DMS53 (cell line): ENCODE measurements around the gene HEATR9.

Experiments
- DNase-seq: peaks from one replicate; lab custom pipeline; 2025; lab: John Stamatoyannopoulos, UW

The HEATR9 gene

GRCh38 chr17:35866341-35866950 is 2.2 kb downstream of the HEATR9 start:
- DNase-seq = no peak

DNA sequence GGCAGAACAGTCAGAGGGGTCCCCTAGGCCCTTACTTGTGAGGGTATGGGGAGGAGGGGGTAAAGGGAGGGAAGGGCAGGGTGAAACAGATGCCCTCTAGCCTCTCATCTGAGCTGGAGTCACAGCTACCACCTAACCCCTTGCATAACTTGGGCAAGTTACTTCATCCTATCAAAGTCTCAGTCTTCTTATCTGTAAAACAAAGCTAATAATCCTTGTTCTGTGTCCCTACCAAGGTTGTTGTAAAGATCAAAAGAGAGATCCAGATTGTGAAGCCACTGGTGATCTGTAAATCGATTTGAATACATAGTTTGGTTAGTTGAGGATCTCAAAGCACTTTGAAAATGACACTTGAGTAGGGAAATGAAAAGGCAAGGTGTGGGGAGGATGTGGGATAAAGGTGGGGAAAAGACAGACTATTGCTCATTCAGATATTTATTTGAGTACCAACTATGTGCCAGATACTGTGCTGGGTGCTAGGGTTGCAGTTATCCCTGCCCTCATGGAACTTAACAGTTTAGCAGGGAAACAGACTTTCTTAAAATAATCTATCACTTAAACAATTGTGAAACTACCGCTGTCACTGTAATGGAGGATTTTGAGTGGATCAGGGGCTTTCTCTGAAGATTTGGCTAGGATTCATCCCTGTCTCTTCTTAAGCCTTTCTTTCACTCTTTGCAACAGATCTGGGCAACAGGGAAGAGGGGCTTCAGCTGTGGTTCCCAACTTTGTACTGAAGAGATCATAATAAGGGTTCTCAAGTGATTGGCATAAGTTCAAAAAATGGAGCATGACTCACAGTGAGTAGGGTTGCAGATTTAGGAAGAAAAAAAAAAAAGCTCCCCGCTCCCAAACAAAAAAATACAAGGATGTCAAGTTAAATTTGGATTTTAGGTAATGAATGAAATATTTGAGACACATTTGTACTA is 3.0 kb downstream of the HEATR9 start:
- DNase-seq = no peak

GRCh38 chr17:35864853-35865252 is 3.8 kb downstream of the HEATR9 start:
- DNase-seq = no peak

- DNase-seq = no peak
Observed at GRCh38 chr17:35856603-35857002, 12.1 kb downstream of the HEATR9 start.

DNA sequence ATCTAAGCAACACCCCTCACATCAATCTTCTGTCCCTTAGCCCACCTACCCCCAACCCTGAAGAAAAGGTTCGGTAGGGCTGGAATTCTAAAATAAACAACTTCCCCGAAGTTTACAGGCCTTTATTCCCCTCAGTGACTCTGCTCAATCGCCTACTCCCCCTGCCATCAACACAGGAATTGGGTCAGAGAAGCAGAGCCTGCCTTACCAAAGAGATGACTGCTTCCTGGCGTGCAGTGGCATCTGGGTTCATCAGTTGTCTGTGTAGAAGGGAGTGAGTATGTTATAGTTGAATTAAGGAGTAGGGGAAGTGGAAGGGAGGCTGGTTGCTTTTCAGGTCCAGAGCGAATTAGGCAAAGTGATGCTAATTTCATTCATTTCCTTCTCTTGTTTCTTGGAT is 12.7 kb downstream of the HEATR9 start:
- no peak for DNase-seq

- peak; percentile 72 for DNase-seq
Observed at GRCh38 chr17:35849469-35850348, 19.0 kb downstream of the HEATR9 start.

GRCh38 chr17:35847633-35848373 is 20.9 kb downstream of the HEATR9 start:
- no peak for DNase-seq

GRCh38 chr17:35847006-35847405 is 21.7 kb downstream of the HEATR9 start:
- no peak for DNase-seq

GRCh38 chr17:35846055-35846809 is 22.5 kb downstream of the HEATR9 start:
- DNase-seq = no peak

DNA sequence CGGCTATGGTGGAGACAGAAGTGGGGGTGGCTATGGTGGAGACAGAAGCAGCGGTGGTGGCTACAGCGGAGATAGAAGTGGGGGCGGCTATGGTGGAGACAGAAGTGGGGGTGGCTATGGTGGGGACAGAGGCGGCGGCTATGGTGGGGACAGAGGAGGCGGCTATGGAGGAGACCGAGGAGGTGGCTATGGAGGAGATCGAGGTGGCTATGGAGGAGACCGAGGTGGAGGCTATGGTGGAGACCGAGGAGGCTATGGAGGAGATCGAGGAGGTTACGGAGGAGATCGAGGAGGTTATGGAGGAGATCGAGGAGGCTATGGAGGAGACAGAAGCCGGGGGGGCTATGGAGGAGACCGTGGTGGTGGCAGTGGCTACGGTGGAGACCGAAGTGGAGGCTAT is 24.1 kb downstream of the HEATR9 start:
- DNase-seq = no peak

GRCh38 chr17:35843698-35844097 is 25.0 kb downstream of the HEATR9 start:
- DNase-seq = no peak

DNA sequence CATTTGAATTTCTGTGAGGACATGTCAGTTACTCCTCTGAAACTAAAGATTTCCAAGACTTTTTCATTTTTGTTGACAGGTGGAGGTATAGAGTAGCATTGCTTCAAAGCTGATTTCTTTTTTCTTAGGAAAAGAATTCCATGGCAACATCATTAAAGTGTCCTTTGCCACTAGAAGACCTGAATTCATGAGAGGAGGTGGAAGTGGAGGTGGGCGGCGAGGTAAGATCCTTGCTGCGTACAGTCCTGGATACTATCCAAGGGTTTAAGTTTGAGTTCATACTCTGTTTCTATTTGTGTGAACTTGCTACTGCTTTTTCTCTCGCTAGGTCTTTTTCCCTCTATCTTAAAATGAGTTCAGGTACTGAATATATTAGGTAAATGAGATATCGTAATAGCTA is 26.5 kb downstream of the HEATR9 start:
- DNase-seq = no peak

DNA sequence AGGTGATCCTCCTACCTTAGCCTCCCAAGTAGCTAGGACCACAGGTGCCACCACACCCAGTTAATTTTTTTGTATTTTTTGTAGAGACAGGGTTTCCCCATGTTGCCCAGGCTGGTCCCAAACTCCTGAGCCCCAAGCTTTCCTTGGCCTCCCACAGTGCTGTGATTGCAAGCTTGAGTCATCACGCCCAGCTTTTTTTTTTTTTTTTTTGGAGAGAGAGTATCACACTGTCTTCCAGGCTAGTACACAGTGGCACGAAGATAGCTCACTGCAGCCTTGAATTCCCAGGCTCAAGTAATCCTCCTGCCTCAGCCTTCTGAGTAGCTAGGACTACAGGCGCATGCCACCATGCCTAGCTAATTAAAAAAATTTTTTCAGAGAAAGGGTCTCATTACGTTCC is 27.2 kb downstream of the HEATR9 start:
- no peak for DNase-seq

- no peak for DNase-seq
Observed at GRCh38 chr17:35841101-35841500, 27.6 kb downstream of the HEATR9 start.

DNA sequence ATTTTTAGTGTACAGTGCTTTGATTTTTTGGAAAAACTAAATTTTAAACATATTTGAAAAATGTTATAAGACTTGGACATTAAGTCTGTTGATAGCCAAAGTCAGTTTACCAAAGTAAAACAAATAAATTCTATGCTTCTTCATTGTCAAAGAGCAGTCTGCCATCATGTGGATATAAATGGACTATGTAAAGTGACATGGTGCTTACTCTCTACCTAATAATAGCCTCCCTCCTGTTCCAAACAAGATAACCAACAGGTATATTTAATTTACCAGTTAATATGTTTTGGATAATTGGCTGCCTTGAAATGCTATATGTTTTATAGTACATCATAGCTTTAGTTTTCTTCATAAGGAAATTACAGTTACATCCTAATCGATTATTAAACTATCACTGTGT is 43.5 kb downstream of the HEATR9 start:
- DNase-seq = no peak

- no peak for DNase-seq
Observed at GRCh38 chr17:35821308-35821707, 47.4 kb downstream of the HEATR9 start.

- DNase-seq = no peak
Observed at GRCh38 chr17:35819455-35819854, 49.2 kb downstream of the HEATR9 start.

GRCh38 chr17:35817196-35817595 is 51.5 kb downstream of the HEATR9 start:
- no peak for DNase-seq

DNA sequence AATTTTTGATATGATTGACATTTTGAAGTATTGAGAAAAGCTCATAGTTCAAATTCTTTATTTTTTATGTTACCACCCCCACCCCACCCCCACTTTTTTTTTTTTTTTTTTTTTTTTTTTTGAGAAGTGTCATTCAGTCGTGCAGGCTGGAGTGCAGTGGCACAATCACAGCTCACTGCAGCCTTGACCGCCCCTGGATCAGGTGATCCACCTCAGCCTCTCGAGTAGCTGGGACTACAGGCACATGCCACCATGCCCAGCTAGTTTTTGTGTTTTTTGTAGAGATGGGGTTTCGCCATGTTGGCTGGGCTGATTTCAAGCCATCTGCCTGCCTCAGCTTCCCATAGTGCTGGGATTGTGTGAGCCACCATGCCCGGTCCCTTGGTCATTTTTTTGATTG is 52.0 kb downstream of the HEATR9 start:
- peak; percentile 25 for DNase-seq

GRCh38 chr17:35812456-35812855 is 56.2 kb downstream of the HEATR9 start:
- no peak for DNase-seq

- DNase-seq = no peak
Observed at GRCh38 chr17:35811759-35812158, 56.9 kb downstream of the HEATR9 start.
